Stomach smooth muscle (tissue), 2 donors: Measurements from ENCODE around the gene OXT.
A peak's percentile ranks its signal among the peaks of the same experiment; 100 is the strongest.

Experiments
- H3K27ac ChIP-seq: one replicate; pipeline ENCODE4 v1.7.0; 2013; ENCODE audit warnings: mild to moderate bottlenecking, low read length, inconsistent platforms
- H3K27me3 ChIP-seq, 2 donors: one replicate each; pipeline ENCODE4 v1.7.0; 2013; ENCODE audit warnings: low read length in 2 of 2; ENCODE audit not compliant: insufficient read depth in 2 of 2, control insufficient read depth in 1 of 2
- H3K36me3 ChIP-seq, 2 donors: one replicate each; pipeline ENCODE4 v1.7.0; 2013; ENCODE audit warnings: low read length in 2 of 2; ENCODE audit not compliant: control insufficient read depth in 2 of 2, insufficient read depth in 2 of 2
- H3K4me1 ChIP-seq: one replicate; pipeline ENCODE4 v1.7.0; 2013; ENCODE audit warnings: low read length; ENCODE audit not compliant: control insufficient read depth, insufficient read depth
- H3K4me3 ChIP-seq, 2 donors: one replicate each; pipeline ENCODE4 v1.7.0; 2013; ENCODE audit warnings: low read length in 2 of 2
- H3K9ac ChIP-seq, 2 donors: one replicate each; pipeline ENCODE4 v1.7.0; 2013; ENCODE audit warnings: low read length in 2 of 2, mild to moderate bottlenecking in 1 of 2
- H3K9me3 ChIP-seq, 2 donors: one replicate each; pipeline ENCODE4 v1.7.0; 2013; ENCODE audit warnings: low read length in 2 of 2; ENCODE audit not compliant: control insufficient read depth in 2 of 2
- donor health status: healthy.
- donor health status: Pancreatic carcinoma.

The OXT gene

GRCh38 chr20:3041854-3042409 lies 29.5 kb upstream of the OXT start:
- peak overlapping the region; percentile 55 for H3K27ac ChIP-seq
- no peak overlapping the region for H3K9ac ChIP-seq
- no peaks in the 10 kb centered on the region for H3K27me3 ChIP-seq
- no peaks in the 10 kb centered on the region for H3K9me3 ChIP-seq
- peaks cover 29% of the 10 kb centered on the region for H3K4me1 ChIP-seq
- H3K36me3 ChIP-seq, result peaks cover 25 to 33% of the 10 kb centered on the region in 2 donors
- no peak overlapping the region for H3K4me3 ChIP-seq

- H3K27ac ChIP-seq, result peak overlapping the region; percentile 55
- H3K9me3 ChIP-seq, result no peaks in the 10 kb centered on the region
- H3K9ac ChIP-seq, result no peak overlapping the region
- H3K36me3 ChIP-seq, result peaks cover 18 to 27% of the 10 kb centered on the region in 2 donors
- no peak overlapping the region for H3K4me3 ChIP-seq
- H3K4me1 ChIP-seq, result peaks cover 35% of the 10 kb centered on the region
- no peaks in the 10 kb centered on the region for H3K27me3 ChIP-seq
These were observed 28.8 kb upstream of the OXT start for GRCh38 chr20:3042625-3043024.

DNA sequence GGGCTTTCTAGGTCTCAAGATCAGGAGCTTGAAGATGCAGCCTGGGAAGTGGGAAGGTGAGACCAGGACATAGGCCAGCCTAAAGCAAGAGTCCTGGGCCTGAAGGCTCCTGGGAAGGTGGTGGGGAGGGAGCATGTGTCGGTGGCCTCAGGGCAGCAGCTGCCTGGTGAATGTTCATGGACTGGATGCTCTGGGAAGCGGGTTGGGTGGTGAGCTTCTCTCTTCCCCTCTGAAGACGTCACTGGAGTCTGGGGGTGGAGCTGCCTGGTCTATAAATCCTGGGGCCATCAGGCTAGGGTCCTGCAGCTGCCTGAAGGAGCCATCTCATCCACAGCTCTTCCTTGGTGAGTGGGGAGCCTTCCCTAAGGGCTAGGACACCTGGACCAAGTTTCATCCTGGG lies 28.1 kb upstream of the OXT start, which contains the start of gene GNRH2:
Gene GNRH2 (plus strand): TSS at position 301 of the 400 bp plus-strand sequence. CDS start 793 bp downstream, outside the sequence.
- Histone ChIP-seq H3K4me3 (no peak within 1 kb of the TSS), H3K27me3 (no peaks in the 10 kb centered on the region), H3K36me3 (peaks cover 15 to 26% of the 10 kb centered on the region in 2 donors), H3K9ac (no peak within 1 kb of the TSS), H3K4me1 (peaks cover 38% of the 10 kb centered on the region), H3K27ac (peak within 1 kb of the TSS; percentile 81), H3K9me3 (no peaks in the 10 kb centered on the region)

- peaks cover 40% of the 10 kb centered on the region for H3K4me1 ChIP-seq
- no peaks in the 10 kb centered on the region for H3K9me3 ChIP-seq
- no peaks in the 10 kb centered on the region for H3K27me3 ChIP-seq
- peaks cover 6 to 24% of the 10 kb centered on the region in 2 donors for H3K36me3 ChIP-seq
- no peak overlapping the region for H3K4me3 ChIP-seq
- H3K27ac ChIP-seq, result peak overlapping the region; percentile 81
- H3K9ac ChIP-seq, result no peak overlapping the region
These were observed 27.0 kb upstream of the OXT start for GRCh38 chr20:3044336-3044965.

DNA sequence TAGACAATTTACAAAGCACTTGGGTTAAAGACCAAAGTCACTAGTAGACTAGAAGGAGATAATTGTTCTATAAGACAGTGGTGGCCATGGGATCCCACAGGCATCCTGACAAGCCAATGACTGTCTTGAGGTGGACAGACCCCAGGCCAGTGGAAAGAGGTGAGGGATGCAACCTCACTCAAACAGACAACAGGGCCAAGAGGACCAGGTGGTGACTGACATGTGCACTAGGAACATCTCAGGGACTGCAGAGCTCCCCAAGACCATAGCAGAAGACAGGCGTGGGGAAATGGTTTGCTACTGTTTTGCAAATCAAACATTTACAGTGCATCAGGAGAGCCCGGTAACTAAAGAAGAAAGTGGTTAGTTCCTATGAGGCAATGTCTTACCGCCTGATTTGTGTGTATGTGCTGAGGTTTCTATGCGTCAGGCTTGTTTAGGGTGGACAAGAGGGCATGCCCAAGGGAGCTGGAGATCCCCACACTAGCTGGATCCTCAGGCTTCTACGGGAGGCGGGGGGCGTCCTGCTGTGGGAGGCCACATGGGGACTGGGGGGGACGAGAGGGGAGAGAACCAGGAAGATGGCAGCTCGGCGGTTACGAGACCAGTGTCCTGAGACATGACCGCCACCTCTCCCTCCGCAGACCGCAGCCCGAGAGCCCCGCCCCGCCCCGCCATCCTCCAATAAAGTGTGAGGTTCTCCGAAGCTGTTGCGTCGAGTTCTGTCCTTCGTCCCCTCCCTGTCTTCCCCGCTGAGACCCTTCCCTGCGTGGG lies 26.2 kb upstream of the OXT start:
- Histone ChIP-seq H3K36me3 (peaks cover 14 to 24% of the 10 kb centered on the region in 2 donors), H3K9ac (peak overlapping the region; percentile 68 to 74), H3K4me3 (peak overlapping the region; percentile 78 to 88), H3K27ac (peak overlapping the region; percentile 81), H3K27me3 (no peaks in the 10 kb centered on the region), H3K9me3 (no peaks in the 10 kb centered on the region), H3K4me1 (peaks cover 44% of the 10 kb centered on the region)

DNA sequence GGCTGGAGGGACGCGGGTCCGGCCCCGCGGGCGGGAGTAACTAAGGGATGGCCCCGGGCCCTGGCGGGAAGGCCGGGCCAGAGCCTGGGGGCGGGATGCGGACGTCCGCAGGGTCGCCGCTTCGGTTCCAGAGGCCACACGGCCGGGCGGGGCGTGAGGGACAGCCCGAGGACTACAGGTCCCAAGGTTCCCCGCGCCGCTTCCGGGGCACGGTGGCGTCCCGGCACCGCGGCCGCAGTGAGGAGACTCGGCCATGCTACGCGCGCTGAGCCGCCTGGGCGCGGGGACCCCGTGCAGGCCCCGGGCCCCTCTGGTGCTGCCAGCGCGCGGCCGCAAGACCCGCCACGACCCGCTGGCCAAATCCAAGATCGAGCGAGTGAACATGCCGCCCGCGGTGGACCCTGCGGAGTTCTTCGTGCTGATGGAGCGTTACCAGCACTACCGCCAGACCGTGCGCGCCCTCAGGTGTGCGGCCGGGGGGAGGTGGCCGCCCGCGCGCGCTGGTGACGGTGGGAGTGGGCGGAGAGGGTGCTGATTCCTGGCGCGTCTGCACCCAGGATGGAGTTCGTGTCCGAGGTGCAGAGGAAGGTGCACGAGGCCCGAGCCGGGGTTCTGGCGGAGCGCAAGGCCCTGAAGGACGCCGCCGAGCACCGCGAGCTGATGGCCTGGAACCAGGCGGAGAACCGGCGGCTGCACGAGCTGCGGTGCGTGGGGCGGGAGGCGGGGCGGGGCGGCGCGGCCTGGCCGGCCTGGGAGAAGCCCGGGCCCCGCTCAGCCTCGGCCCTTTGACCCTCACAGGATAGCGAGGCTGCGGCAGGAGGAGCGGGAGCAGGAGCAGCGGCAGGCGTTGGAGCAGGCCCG lies 25.4 kb upstream of the OXT start, which contains the start of gene MRPS26:
Gene MRPS26 (plus strand): TSS at position 237 of the 861 bp plus-strand sequence. CDS start 17 bp downstream, at position 254.
- Histone ChIP-seq H3K4me3 (peak within 1 kb of the TSS; percentile 78 to 88), H3K4me1 (peaks cover 44% of the 10 kb centered on the region), H3K9ac (peak within 1 kb of the TSS; percentile 68 to 75), H3K36me3 (peaks cover 14 to 23% of the 10 kb centered on the region in 2 donors), H3K27ac (peak within 1 kb of the TSS; percentile 81), H3K9me3 (no peaks in the 10 kb centered on the region), H3K27me3 (no peaks in the 10 kb centered on the region)

DNA sequence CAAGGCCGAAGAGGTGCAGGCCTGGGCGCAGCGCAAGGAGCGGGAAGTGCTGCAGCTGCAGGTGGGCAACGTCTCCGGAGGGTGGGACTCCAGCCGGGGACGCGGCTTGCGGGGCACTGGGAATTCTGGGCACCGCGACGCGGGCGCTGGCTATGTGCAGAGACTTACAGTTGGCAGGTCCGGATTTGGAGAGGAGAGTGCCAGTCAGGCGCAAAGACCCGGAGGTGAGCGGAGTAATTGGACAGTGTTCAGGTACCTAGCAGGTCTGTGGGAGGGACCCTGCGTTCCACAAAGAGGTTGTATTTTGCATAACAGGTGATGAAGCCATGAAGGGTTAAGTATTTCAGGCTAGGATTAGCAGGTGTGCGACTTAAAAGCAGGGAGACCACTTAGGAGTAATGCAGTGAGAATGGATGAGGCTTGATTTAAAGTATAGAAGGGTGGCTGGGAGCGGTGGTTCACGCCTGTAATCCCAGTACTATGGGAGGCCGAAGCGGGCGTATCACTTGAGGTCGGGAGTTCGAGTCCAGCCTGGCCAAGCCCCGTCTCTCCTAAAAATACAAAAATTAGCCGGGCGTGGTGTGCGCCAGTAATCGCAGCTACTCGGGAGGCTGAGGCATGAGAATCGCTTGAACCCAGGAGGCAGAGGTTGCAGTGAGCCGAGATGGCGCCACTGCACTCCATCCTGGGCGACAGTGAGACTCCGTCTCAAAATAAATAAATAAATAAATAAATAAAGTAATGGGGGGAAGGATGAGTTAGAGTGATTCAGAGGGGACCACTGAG lies 24.6 kb upstream of the OXT start:
- H3K4me3 ChIP-seq, result peak overlapping the region; percentile 78 to 88
- peak overlapping the region; percentile 81 for H3K27ac ChIP-seq
- no peaks in the 10 kb centered on the region for H3K9me3 ChIP-seq
- no peaks in the 10 kb centered on the region for H3K27me3 ChIP-seq
- peaks cover 14 to 23% of the 10 kb centered on the region in 2 donors for H3K36me3 ChIP-seq
- H3K9ac ChIP-seq, result peak overlapping the region; percentile 68 to 75
- H3K4me1 ChIP-seq, result peaks cover 39% of the 10 kb centered on the region

- peaks cover 34% of the 10 kb centered on the region for H3K4me1 ChIP-seq
- H3K9ac ChIP-seq, result no peak overlapping the region
- H3K9me3 ChIP-seq, result no peaks in the 10 kb centered on the region
- no peak overlapping the region for H3K4me3 ChIP-seq
- peaks cover 14 to 23% of the 10 kb centered on the region in 2 donors for H3K36me3 ChIP-seq
- no peak overlapping the region for H3K27ac ChIP-seq
- no peaks in the 10 kb centered on the region for H3K27me3 ChIP-seq
These were observed 23.7 kb upstream of the OXT start for GRCh38 chr20:3047486-3048419.

DNA sequence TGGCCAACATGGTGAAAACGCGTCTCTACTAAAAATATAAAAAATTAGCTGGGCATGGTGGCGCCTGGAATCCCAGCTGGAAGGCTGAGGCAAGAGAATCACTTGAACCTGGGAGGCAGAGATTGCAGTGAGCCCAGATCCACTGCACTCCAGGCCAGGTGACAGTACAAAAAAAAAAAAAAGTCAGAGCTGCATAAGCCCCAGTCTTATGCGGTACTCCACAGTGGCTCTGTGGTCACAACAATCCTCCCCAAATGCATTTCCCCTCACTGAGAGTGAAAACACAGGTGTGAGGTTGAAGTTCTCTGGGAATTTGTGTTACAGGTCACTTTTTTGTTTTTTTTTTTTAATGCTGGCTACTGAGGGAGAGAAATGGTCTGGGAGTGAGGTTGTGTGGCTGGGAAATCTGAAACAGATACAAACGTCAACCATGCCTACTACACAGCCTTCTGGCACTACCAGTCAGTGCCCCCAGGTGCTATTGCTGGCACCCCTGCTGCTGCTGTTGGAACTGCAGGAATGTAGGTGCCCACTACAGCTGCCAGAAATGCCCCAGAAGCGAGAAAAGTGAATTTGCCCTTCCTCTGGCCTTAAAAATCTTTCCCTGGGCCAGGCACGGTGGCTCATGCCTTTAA lies 19.9 kb upstream of the OXT start:
- no peak overlapping the region for H3K4me3 ChIP-seq
- H3K9me3 ChIP-seq, result no peaks in the 10 kb centered on the region
- no peak overlapping the region for H3K9ac ChIP-seq
- H3K27ac ChIP-seq, result no peak overlapping the region
- peaks cover 19% of the 10 kb centered on the region for H3K4me1 ChIP-seq
- peaks cover 14 to 23% of the 10 kb centered on the region in 2 donors for H3K36me3 ChIP-seq
- no peaks in the 10 kb centered on the region for H3K27me3 ChIP-seq
